Measurements from ENCODE around the gene SLC6A5.

DNA sequence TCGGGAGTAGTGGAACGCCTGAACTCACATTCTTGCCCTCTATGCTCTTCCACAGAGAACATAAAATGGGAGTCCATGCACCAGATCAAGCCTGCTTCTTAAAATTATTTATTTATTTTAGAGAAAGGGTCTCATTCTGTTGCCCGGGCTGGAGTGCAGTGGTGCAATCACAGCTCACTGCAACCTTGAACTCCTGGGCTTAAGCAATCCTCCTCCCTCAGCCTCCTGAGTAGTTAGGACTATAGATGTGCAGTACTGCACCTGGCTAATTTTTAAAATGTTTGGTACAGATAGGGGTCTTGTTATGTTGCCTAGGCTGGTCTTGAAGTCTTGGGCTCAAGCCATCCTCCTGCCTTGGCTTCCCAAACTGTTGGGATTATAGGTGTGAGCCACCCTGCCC, 13.0 kb downstream of the SLC6A5 start:
- TF ChIP-seq ZNF830 (tag by site-specific recombination; IDR thresholded peaks at IDR 0.05; ENCODE audit: low read depth) (no peak), ZNF404 (tag by site-specific recombination; IDR thresholded peaks at IDR 0.05) (no peak), ZNF571 (tag by site-specific recombination; IDR thresholded peaks at IDR 0.05) (no peak), ZNF791 (tag by site-specific recombination; IDR thresholded peaks at IDR 0.05) (no peak)
- TF ChIP-seq, protein P1, sequence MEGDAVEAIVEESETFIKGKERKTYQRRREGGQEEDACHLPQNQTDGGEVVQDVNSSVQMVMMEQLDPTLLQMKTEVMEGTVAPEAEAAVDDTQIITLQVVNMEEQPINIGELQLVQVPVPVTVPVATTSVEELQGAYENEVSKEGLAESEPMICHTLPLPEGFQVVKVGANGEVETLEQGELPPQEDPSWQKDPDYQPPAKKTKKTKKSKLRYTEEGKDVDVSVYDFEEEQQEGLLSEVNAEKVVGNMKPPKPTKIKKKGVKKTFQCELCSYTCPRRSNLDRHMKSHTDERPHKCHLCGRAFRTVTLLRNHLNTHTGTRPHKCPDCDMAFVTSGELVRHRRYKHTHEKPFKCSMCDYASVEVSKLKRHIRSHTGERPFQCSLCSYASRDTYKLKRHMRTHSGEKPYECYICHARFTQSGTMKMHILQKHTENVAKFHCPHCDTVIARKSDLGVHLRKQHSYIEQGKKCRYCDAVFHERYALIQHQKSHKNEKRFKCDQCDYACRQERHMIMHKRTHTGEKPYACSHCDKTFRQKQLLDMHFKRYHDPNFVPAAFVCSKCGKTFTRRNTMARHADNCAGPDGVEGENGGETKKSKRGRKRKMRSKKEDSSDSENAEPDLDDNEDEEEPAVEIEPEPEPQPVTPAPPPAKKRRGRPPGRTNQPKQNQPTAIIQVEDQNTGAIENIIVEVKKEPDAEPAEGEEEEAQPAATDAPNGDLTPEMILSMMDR (tag by site-specific recombination; IDR thresholded peaks at IDR 0.05), result no peak
- TF ChIP-seq, protein P2, sequence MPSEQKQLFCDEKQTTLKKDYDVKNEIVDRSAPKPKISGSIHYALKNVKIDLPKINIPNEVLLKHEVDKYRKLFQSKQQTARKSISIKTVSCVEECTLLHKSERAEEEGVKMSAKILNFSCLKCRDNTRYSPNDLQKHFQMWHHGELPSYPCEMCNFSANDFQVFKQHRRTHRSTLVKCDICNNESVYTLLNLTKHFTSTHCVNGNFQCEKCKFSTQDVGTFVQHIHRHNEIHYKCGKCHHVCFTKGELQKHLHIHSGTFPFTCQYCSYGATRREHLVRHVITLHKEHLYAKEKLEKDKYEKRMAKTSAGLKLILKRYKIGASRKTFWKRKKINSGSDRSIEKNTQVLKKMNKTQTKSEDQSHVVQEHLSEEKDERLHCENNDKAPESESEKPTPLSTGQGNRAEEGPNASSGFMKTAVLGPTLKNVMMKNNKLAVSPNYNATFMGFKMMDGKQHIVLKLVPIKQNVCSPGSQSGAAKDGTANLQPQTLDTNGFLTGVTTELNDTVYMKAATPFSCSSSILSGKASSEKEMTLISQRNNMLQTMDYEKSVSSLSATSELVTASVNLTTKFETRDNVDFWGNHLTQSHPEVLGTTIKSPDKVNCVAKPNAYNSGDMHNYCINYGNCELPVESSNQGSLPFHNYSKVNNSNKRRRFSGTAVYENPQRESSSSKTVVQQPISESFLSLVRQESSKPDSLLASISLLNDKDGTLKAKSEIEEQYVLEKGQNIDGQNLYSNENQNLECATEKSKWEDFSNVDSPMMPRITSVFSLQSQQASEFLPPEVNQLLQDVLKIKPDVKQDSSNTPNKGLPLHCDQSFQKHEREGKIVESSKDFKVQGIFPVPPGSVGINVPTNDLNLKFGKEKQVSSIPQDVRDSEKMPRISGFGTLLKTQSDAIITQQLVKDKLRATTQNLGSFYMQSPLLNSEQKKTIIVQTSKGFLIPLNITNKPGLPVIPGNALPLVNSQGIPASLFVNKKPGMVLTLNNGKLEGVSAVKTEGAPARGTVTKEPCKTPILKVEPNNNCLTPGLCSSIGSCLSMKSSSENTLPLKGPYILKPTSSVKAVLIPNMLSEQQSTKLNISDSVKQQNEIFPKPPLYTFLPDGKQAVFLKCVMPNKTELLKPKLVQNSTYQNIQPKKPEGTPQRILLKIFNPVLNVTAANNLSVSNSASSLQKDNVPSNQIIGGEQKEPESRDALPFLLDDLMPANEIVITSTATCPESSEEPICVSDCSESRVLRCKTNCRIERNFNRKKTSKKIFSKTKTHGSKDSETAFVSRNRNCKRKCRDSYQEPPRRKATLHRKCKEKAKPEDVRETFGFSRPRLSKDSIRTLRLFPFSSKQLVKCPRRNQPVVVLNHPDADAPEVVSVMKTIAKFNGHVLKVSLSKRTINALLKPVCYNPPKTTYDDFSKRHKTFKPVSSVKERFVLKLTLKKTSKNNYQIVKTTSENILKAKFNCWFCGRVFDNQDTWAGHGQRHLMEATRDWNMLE (tag by site-specific recombination; conservative IDR thresholded peaks at IDR 0.05; ENCODE audit: low read depth), result no peak
